GM13977 (cell line): ENCODE measurements around the gene LRMDA.

Source experiments
- DNase-seq: peaks from one replicate; pipeline ENCODE4 v3.0.0; 2012; ENCODE audit warnings: low spot score
- in situ Hi-C: fragments of 300-500 bp; cut with MboI; formaldehyde crosslinking; loops from one replicate; pipeline ENCODE4 v1.12.0; 2022; ENCODE audit warnings: low sequenced_read_pairs, low pct_unique_long_range_greater_than_20kb, mixed read lengths, inconsistent platforms; ENCODE audit not compliant: unreplicated experiment
- TF ChIP-seq, protein P1 (sequence below): IDR thresholded peaks from 2 replicates; pipeline ENCODE4 v1.5.1; 2012; ENCODE audit warnings: mild to moderate bottlenecking, control low read depth; ENCODE audit not compliant: insufficient read depth; ENCODE audit errors: extremely low read depth, missing control alignments

Gene LRMDA

GRCh38 chr10:76393875-76394706 lies 962.7 kb downstream of the LRMDA start:
- no peak for DNase-seq
- TF ChIP-seq, protein P1, sequence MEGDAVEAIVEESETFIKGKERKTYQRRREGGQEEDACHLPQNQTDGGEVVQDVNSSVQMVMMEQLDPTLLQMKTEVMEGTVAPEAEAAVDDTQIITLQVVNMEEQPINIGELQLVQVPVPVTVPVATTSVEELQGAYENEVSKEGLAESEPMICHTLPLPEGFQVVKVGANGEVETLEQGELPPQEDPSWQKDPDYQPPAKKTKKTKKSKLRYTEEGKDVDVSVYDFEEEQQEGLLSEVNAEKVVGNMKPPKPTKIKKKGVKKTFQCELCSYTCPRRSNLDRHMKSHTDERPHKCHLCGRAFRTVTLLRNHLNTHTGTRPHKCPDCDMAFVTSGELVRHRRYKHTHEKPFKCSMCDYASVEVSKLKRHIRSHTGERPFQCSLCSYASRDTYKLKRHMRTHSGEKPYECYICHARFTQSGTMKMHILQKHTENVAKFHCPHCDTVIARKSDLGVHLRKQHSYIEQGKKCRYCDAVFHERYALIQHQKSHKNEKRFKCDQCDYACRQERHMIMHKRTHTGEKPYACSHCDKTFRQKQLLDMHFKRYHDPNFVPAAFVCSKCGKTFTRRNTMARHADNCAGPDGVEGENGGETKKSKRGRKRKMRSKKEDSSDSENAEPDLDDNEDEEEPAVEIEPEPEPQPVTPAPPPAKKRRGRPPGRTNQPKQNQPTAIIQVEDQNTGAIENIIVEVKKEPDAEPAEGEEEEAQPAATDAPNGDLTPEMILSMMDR = no peak
- in situ Hi-C loops = no loop called here

DNA sequence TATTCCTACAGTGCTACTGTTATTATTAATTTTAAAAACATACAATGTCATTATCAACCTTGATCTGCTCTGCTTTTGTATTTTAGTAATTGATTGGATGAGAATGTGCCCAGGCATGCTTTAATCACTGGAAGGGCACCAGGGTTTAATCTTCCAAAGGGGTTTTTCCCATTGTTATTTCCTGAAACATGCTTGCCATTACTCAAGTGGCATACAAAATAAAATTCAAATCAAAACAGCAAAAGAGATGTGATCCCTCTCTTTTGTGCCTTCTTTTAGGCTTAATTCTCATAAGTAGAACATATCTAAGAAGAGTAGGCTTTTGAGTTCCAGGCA lies 963.3 kb downstream of the LRMDA start:
- DNase-seq = no peak
- in situ Hi-C loops = no loop called here
- TF ChIP-seq, protein P1 = no peak

GRCh38 chr10:76395251-76395650 lies 963.8 kb downstream of the LRMDA start:
- in situ Hi-C loops = no loop called here
- TF ChIP-seq, protein P1 = no peak

DNA sequence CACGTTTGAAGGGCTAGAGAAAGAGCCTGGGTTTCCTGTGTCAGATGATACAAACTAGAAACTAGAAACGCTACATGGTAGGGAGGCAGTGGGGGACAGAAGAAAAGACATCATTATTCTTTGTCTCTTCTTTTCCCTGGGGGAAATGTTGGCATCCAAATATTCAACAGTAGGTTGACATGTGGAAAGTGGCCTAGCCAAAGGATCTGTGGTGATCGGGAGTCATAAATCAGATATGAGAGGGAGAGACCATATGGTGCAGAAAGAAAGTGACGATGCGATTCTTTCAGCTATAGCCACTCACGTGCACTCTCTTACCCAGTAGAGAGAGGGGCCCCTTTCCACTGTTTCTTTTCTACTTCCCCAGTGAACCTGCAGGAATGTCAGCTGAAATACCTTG lies 964.7 kb downstream of the LRMDA start:
- in situ Hi-C loops = no loop called here

More at GRCh38 chr10:76395251-76395650, 963.8 kb downstream of the LRMDA start:
- DNase-seq = no peak

DNA sequence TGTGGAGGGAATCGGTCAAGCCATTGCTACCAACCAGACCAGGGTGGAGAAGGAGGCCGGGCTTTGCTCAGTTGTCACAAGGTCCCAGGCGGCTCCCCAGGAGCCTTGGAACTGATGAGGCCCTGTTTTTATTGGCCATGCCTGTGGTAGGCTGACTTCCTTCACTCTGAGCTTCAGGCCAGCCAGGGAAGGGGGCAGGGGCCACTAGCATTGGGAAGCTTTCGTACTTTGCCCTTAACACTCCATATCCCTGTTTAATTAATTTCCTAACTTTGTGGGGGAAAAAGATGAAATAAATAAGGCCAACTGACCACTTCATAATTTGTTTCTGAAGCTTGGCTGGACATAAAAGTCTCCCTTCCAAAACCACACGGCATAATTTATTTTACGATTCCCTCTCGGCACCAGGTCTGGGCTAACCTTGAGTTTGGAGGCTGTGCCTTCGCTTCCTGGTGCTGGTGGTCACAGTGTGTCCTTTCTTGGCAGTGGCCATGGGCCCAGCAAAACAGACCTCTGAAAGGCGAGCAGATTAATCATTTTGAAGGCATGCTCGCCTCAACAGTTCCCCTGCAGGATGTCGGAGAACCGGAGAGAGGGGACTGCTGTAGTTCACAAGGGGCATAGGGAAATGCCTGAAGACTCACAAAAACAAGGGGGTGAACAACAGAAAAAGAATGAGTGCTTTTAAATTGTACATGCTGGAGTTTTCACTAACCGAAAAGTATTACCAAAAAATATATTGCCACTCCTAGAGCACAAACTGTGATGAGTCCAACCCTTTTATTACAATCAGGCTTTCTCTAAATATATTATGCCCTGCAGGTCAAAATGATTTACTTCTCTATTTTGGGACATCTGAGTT lies 966.0 kb downstream of the LRMDA start:
- TF ChIP-seq, protein P1 = no peak
- no peak for DNase-seq
- in situ Hi-C loops = no loop called here

More for the DNA sequence above, 964.7 kb downstream of the LRMDA start:
- DNase-seq = no peak
- TF ChIP-seq, protein P1 = no peak

DNA sequence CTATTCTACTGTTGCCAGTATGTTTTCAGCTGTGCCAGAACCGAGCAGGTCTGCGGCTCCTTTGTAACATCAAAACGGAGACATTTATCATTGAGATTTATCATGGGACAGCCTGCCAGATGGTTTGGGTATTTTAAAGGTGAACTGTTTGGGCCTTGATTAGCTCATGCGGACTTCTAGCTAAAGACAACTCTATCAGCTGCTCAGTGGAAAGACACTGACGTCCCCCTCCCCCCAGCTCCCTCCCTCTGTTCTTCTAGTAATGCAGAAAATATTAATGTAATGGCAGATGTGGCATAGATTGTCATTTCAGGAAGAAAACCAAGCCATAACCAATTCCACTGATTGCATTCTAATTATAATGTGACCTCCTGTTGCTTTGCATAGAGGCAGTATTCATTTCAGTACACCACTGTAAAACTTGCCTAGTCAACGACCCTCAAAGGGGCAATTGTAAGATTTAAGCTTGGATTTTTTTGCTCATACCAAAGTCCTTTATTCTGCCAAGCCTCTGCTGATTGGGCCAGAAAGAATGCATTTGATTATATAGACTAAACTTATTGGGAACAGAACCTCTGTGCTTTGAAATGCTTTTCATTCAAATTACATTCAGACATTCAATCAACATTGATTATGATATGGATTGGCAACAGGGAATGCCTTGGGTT lies 966.8 kb downstream of the LRMDA start:
- no peak for DNase-seq
- in situ Hi-C loops = no loop called here
- TF ChIP-seq, protein P1 = no peak
